ENCODE results near the gene SPAG9. TPM values are rescaled to one million over a fixed set of nuclear protein-coding genes. Genes with fewer than 3 reads are reported as not detected.

The SPAG9 gene
- total and polyA plus RNA-seq, 2 donors from 2014 or later: 15.4 to 93.3 TPM

DNA sequence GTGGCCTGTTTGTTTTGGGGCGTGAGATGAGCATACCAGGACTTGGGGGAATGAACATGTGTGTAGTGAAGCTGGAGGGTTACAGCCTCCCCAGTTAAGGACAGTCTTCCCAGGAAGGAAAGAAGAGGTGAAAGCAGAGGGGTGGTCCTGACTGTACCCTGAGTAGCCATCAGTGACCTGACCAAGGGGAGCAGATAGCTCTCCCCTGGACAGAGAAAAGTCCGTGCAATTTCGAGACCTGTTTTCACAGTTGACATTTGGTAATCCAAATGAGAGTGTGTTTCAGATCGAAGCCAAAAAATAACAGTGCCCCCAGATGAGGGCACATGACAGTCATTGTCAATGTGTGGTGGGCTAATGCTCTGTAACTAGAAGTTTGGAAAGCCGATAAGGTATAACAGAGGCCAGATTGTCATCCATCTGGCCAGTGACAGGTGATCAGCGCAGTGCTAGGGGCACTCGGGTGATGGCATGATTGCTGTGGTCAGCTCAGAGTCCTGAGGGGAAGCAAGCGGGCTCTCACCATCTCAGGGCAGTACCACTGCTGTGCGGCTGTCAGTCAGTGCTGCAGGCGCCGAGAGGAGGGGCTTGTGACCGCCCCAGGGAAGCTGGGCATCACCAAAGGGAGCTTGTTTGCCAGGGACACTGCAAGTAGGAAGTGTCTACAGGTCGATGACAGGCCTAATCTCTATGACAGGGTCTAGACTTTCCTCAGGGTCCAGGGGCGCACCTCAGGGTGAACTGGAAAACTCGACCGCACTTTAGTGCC, 44.4 kb upstream of the SPAG9 start:
- Histone ChIP-seq H3K27me3 (ENCODE audit: control insufficient read depth, insufficient read depth, low read length) (no peaks in the 10 kb centered on the region), H3K9ac (ENCODE audit: low read length in 3 of 3) (peak overlapping the region in 1 of 3 donors; percentile 99), H3K4me1 (ENCODE audit: control insufficient read depth in 2 of 3, insufficient read depth in 2 of 3, low read depth in 1 of 3, low read length in 3 of 3) (peaks cover 0 to 7% (median 0%) of the 10 kb centered on the region in 3 donors), H3K9me3 (ENCODE audit: control insufficient read depth in 2 of 3, insufficient read depth in 1 of 3, low read length in 3 of 3) (no peaks in the 10 kb centered on the region), H3K36me3 (ENCODE audit: control insufficient read depth in 2 of 3, insufficient read depth in 3 of 3, low read length in 3 of 3) (peaks cover 0 to 13% (median 8%) of the 10 kb centered on the region in 3 donors), H3K4me3 (ENCODE audit: low read length in 3 of 3) (peak overlapping the region in 2 of 3 donors; percentile 96 to 98), H3K27ac (ENCODE audit: low read depth in 2 of 2, low read length in 2 of 2) (peak overlapping the region; percentile 89 to 97)
- TF ChIP-seq, protein P1, sequence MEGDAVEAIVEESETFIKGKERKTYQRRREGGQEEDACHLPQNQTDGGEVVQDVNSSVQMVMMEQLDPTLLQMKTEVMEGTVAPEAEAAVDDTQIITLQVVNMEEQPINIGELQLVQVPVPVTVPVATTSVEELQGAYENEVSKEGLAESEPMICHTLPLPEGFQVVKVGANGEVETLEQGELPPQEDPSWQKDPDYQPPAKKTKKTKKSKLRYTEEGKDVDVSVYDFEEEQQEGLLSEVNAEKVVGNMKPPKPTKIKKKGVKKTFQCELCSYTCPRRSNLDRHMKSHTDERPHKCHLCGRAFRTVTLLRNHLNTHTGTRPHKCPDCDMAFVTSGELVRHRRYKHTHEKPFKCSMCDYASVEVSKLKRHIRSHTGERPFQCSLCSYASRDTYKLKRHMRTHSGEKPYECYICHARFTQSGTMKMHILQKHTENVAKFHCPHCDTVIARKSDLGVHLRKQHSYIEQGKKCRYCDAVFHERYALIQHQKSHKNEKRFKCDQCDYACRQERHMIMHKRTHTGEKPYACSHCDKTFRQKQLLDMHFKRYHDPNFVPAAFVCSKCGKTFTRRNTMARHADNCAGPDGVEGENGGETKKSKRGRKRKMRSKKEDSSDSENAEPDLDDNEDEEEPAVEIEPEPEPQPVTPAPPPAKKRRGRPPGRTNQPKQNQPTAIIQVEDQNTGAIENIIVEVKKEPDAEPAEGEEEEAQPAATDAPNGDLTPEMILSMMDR (IDR thresholded peaks at IDR 0.05; ENCODE audit: borderline replicate concordance, extremely low read depth, insufficient read depth): no peak
- DNase-seq (peak in 2 of 5 donors; percentile 11 to 62), FAIRE-seq (no peak)
- intact Hi-C loops (cut with DNase I): no loop called here

DNA sequence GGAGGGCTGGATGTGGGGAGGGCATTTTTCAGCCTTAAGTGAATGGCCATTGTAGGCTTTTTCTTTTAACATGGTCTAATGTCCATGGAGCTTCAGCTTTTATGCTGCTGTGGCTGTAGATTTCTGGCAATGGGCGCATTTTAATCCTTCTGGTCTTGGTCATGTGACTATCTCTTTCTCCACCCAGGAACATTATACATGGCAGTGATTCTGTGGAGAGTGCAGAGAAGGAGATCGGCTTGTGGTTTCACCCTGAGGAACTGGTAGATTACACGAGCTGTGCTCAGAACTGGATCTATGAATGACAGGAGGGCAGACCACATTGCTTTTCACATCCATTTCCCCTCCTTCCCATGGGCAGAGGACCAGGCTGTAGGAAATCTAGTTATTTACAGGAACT, 40.9 kb upstream of the SPAG9 start:
- FAIRE-seq (no peak), DNase-seq (no peak)
- Histone ChIP-seq H3K27me3 (ENCODE audit: control insufficient read depth, insufficient read depth, low read length) (no peaks in the 10 kb centered on the region), H3K27ac (ENCODE audit: low read depth in 2 of 2, low read length in 2 of 2) (no peak overlapping the region), H3K9ac (ENCODE audit: low read length in 3 of 3) (no peak overlapping the region), H3K4me3 (ENCODE audit: low read length in 3 of 3) (no peak overlapping the region), H3K4me1 (ENCODE audit: control insufficient read depth in 2 of 3, insufficient read depth in 2 of 3, low read depth in 1 of 3, low read length in 3 of 3) (peaks cover 0 to 7% (median 0%) of the 10 kb centered on the region in 3 donors), H3K9me3 (ENCODE audit: control insufficient read depth in 2 of 3, insufficient read depth in 1 of 3, low read length in 3 of 3) (no peaks in the 10 kb centered on the region), H3K36me3 (ENCODE audit: control insufficient read depth in 2 of 3, insufficient read depth in 3 of 3, low read length in 3 of 3) (peaks cover 4 to 16% (median 7%) of the 10 kb centered on the region in 3 donors)
- TF ChIP-seq, protein P1 (IDR thresholded peaks at IDR 0.05; ENCODE audit: borderline replicate concordance, extremely low read depth, insufficient read depth): no peak
- intact Hi-C loops (cut with DNase I): no loop called here

DNA sequence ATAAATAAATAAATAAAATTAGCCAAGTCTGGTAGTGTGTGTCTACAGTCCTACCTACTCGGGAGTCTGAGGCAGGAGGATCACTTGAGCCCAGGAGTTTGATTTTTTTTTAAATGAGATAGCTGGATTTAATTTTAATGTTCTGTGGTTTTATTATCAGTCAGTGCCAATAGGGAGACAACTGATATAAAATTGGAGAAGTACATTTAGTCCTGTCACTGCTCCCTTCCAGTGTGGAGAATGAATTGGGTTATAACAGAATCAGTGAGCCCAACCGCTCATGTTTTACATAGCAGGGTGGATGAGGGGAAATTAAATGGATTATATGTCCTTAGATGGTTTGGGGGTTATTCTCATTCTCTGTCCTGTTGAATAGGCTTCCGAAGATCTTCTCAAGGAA, 38.9 kb upstream of the SPAG9 start:
- Histone ChIP-seq H3K4me3 (ENCODE audit: low read length in 3 of 3) (no peak overlapping the region), H3K27ac (ENCODE audit: low read depth in 2 of 2, low read length in 2 of 2) (no peak overlapping the region), H3K27me3 (ENCODE audit: control insufficient read depth, insufficient read depth, low read length) (no peaks in the 10 kb centered on the region), H3K4me1 (ENCODE audit: control insufficient read depth in 2 of 3, insufficient read depth in 2 of 3, low read depth in 1 of 3, low read length in 3 of 3) (no peaks in the 10 kb centered on the region), H3K9ac (ENCODE audit: low read length in 3 of 3) (no peak overlapping the region), H3K36me3 (ENCODE audit: control insufficient read depth in 2 of 3, insufficient read depth in 3 of 3, low read length in 3 of 3) (peaks cover 4 to 16% (median 7%) of the 10 kb centered on the region in 3 donors), H3K9me3 (ENCODE audit: control insufficient read depth in 2 of 3, insufficient read depth in 1 of 3, low read length in 3 of 3) (no peaks in the 10 kb centered on the region)
- TF ChIP-seq, protein P1 (IDR thresholded peaks at IDR 0.05; ENCODE audit: borderline replicate concordance, extremely low read depth, insufficient read depth): no peak
- intact Hi-C loops (cut with DNase I): no loop called here
- FAIRE-seq: no peak
- no peak for DNase-seq
